OCI-LY1 (cell line): Measurements from ENCODE around the gene C1QTNF5.

Source experiments
- H2AFZ ChIP-seq: fragments of 200-600 bp; sonication (generic), shearing (Covaris generic); 2 replicates; pipeline ENCODE4 v1.6.0; 2014; ENCODE audit warnings: antibody characterized with exemption, mild to moderate bottlenecking, low read length
- H3F3A ChIP-seq: fragments of 200-600 bp; sonication (generic), shearing (Covaris generic); 2 replicates; pipeline ENCODE4 v1.6.0; 2014; ENCODE audit warnings: mild to moderate bottlenecking, antibody characterized with exemption, low read length, moderate library complexity; ENCODE audit not compliant: insufficient read depth
- H3K27ac ChIP-seq: fragments of 200-600 bp; sonication (generic); 2 replicates; pipeline ENCODE4 v1.5.1; 2014; ENCODE audit warnings: low read length, mixed run types, mild to moderate bottlenecking, low read depth; ENCODE audit not compliant: poor library complexity, severe bottlenecking
- H3K27me3 ChIP-seq: fragments of 200-600 bp; sonication (generic); 2 replicates; pipeline ENCODE4 v1.6.0; 2014; ENCODE audit warnings: antibody characterized with exemption, mild to moderate bottlenecking, low read length, moderate library complexity; ENCODE audit not compliant: insufficient read depth
- H3K36me3 ChIP-seq: fragments of 200-600 bp; sonication (generic); 2 replicates; pipeline ENCODE4 v1.6.1; 2014; ENCODE audit warnings: mild to moderate bottlenecking, antibody characterized with exemption, low read length, moderate library complexity, mixed read lengths; ENCODE audit not compliant: insufficient read depth
- H3K4me1 ChIP-seq: fragments of 200-600 bp; sonication (generic); 2 replicates; pipeline ENCODE4 v1.5.1; 2014; ENCODE audit warnings: mild to moderate bottlenecking, low read length, moderate library complexity; ENCODE audit not compliant: insufficient read depth, severe bottlenecking
- H3K4me2 ChIP-seq: fragments of 200-600 bp; sonication (generic), shearing (Covaris generic); 2 replicates; pipeline ENCODE4 v1.6.1; 2014; ENCODE audit warnings: low read length
- H3K4me3 ChIP-seq: fragments of 200-600 bp; sonication (generic); 2 replicates; pipeline ENCODE4 v1.5.1; 2014; ENCODE audit warnings: low read length, low read depth, mild to moderate bottlenecking, mixed read lengths; ENCODE audit not compliant: poor library complexity, severe bottlenecking
- H3K79me2 ChIP-seq: fragments of 200-600 bp; shearing (Covaris generic); 2 replicates; pipeline ENCODE4 v1.6.1; 2016; ENCODE audit warnings: mixed run types, low read length, mixed read lengths; ENCODE audit not compliant: insufficient read depth
- H3K9ac ChIP-seq: fragments of 200-600 bp; sonication (generic), shearing (Covaris generic); 2 replicates; pipeline ENCODE4 v1.6.1; 2014; ENCODE audit warnings: mild to moderate bottlenecking, low read length, mixed read lengths
- H3K9me2 ChIP-seq: fragments of 200-600 bp; sonication (generic), shearing (Covaris generic); 2 replicates; pipeline ENCODE4 v1.6.1; 2014; ENCODE audit warnings: low read depth, mild to moderate bottlenecking, low read length, mixed read lengths
- H3K9me3 ChIP-seq: fragments of 200-600 bp; shearing (Covaris generic); 2 replicates; pipeline ENCODE4 v1.6.1; 2014; ENCODE audit warnings: low read length, mixed read lengths
- H4K20me1 ChIP-seq: fragments of 200-600 bp; sonication (generic), shearing (Covaris generic); 2 replicates; pipeline ENCODE4 v1.6.0; 2016; ENCODE audit warnings: mild to moderate bottlenecking, low read length; ENCODE audit not compliant: insufficient read depth
- EZH2 ChIP-seq: fragments of 200-600 bp; sonication (generic), shearing (Covaris generic); IDR thresholded peaks from 2 replicates; pipeline ENCODE4 v1.8.0; 2017; ENCODE audit warnings: borderline replicate concordance, mixed run types, mild to moderate bottlenecking, antibody characterized with exemption, low read length, moderate library complexity, mixed read lengths
- TF ChIP-seq, protein P1 (sequence below): fragments of 200-600 bp; sonication (generic), shearing (Covaris generic); IDR thresholded peaks from 2 replicates; pipeline ENCODE4 v1.5.1; 2017; ENCODE audit warnings: mild to moderate bottlenecking, antibody characterized with exemption, low read length, moderate library complexity, mixed read lengths

The C1QTNF5 gene

DNA sequence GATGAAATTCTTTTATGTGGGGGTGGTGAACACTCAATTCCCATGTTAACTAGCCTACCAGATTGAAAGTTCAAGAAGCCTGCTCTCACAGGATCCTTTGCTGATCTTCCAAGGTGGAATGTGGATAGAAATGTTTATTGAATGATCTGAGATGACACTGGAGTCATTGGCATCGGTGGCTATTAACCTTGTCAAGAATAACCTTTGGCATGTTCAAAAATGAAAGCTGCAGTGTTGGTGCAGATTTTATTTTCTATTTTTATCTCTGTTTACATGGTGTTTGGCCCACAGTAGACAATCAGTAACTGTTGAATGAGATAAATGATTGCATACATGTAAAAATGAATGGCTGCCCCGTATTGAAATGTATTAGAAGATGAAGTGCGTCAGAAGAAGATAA lies 42.7 kb downstream of the C1QTNF5 start:
- Histone ChIP-seq H3K9ac (no peak overlapping the region), H3K4me3 (no peak overlapping the region), H2AFZ (no peak overlapping the region), H3K9me2 (no peaks in the 10 kb centered on the region), H3F3A (no peaks in the 10 kb centered on the region), H3K36me3 (peaks cover 69% of the 10 kb centered on the region), H3K4me2 (no peak overlapping the region), H3K4me1 (no peaks in the 10 kb centered on the region), H3K9me3 (no peaks in the 10 kb centered on the region), H3K27me3 (no peaks in the 10 kb centered on the region), H3K79me2 (no peaks in the 10 kb centered on the region), H3K27ac (no peak overlapping the region), H4K20me1 (no peaks in the 10 kb centered on the region)
- TF ChIP-seq, protein P1, sequence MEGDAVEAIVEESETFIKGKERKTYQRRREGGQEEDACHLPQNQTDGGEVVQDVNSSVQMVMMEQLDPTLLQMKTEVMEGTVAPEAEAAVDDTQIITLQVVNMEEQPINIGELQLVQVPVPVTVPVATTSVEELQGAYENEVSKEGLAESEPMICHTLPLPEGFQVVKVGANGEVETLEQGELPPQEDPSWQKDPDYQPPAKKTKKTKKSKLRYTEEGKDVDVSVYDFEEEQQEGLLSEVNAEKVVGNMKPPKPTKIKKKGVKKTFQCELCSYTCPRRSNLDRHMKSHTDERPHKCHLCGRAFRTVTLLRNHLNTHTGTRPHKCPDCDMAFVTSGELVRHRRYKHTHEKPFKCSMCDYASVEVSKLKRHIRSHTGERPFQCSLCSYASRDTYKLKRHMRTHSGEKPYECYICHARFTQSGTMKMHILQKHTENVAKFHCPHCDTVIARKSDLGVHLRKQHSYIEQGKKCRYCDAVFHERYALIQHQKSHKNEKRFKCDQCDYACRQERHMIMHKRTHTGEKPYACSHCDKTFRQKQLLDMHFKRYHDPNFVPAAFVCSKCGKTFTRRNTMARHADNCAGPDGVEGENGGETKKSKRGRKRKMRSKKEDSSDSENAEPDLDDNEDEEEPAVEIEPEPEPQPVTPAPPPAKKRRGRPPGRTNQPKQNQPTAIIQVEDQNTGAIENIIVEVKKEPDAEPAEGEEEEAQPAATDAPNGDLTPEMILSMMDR, result no peak
- TF ChIP-seq EZH2, result no peak

DNA sequence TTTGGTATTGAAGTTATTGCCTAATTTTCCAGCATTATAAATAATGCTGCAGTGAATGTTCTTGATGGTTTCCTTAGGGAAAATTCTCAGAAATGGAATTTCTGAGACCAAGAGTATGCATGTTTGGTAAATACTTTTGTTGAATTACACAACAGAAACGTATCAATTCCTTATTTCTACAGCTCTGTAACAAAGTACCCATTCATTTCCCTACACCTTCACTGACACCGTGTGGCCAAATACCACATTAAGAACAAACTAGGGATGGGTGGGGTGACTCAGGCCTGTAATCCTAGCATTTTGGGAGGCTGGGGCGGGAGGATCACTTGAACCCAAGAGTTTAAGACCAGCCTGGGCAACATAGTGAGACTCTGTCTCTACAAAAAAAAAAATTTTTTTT lies 45.5 kb downstream of the C1QTNF5 start:
- H3K9me3 ChIP-seq, result no peaks in the 10 kb centered on the region
- no peaks in the 10 kb centered on the region for H4K20me1 ChIP-seq
- H3K9ac ChIP-seq, result no peak overlapping the region
- peaks cover 48% of the 10 kb centered on the region for H3K36me3 ChIP-seq
- TF ChIP-seq, protein P1, result peak; percentile 20; the same call in 1 of the 2 replicates
- TF ChIP-seq EZH2, result no peak
- H3K27ac ChIP-seq, result no peak overlapping the region
- H3K27me3 ChIP-seq, result no peaks in the 10 kb centered on the region
- no peaks in the 10 kb centered on the region for H3K4me1 ChIP-seq
- H3K79me2 ChIP-seq, result no peaks in the 10 kb centered on the region
- H2AFZ ChIP-seq, result no peak overlapping the region
- no peak overlapping the region for H3K4me3 ChIP-seq
- no peak overlapping the region for H3K4me2 ChIP-seq
- no peaks in the 10 kb centered on the region for H3K9me2 ChIP-seq
- no peaks in the 10 kb centered on the region for H3F3A ChIP-seq

DNA sequence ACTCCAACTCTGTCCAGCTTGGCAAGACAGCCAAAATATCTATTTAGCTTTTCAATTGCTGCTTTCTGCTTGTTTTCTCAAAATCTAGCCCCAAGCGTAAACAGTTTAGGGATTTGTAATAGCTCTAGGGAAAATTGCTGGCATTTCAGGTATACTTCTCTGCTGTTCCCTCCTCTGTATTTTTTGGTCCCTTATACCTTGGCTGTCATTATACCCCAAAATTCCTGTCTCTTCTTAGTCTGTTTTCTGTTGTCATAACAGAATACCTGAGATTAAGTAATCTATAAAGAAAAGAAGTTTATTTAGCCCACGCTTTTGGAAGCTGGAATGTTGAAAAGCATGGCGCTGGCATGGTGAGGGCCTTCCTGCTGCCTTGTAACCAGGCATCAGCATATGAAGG lies 47.2 kb downstream of the C1QTNF5 start:
- no peak overlapping the region for H3K4me2 ChIP-seq
- H3K9me3 ChIP-seq, result no peaks in the 10 kb centered on the region
- H3K27me3 ChIP-seq, result no peaks in the 10 kb centered on the region
- H3K4me1 ChIP-seq, result no peaks in the 10 kb centered on the region
- H4K20me1 ChIP-seq, result no peaks in the 10 kb centered on the region
- H3K36me3 ChIP-seq, result peaks cover 48% of the 10 kb centered on the region
- H3K79me2 ChIP-seq, result no peaks in the 10 kb centered on the region
- no peaks in the 10 kb centered on the region for H3F3A ChIP-seq
- no peaks in the 10 kb centered on the region for H3K9me2 ChIP-seq
- TF ChIP-seq EZH2, result no peak
- TF ChIP-seq, protein P1, result no peak
- H3K27ac ChIP-seq, result no peak overlapping the region
- no peak overlapping the region for H3K4me3 ChIP-seq
- H2AFZ ChIP-seq, result no peak overlapping the region
- H3K9ac ChIP-seq, result no peak overlapping the region
